ENCODE data around the gene XRCC1. TPM values are rescaled to one million over a fixed set of nuclear protein-coding genes. Genes with fewer than 3 reads are reported as not detected.

Gene XRCC1
- total RNA-seq, 1 donor from 2014 or later = 10.5 TPM

GRCh38 chr19:43495082-43495481 lies 80.2 kb downstream of the XRCC1 start:
- H3K36me3 ChIP-seq (ENCODE audit: control insufficient read depth, insufficient read depth, low read length) = peaks cover 26% of the 10 kb centered on the region
- H3K4me3 ChIP-seq (ENCODE audit: low read depth, low read length) = no peak overlapping the region
- FAIRE-seq (no peak), DNase-seq (ENCODE audit: low read depth) (no peak)
- no peak for TF ChIP-seq CTCF (IDR thresholded peaks at IDR 0.05; ENCODE audit: insufficient read depth, low read length, severe bottlenecking)
- no peaks in the 10 kb centered on the region for H3K27me3 ChIP-seq (ENCODE audit: control insufficient read depth, insufficient read depth, low read length)

Other genes with a start within 250 kb of the XRCC1 start
- gene CD177, start 221.8 kb downstream of the XRCC1 start, total RNA-seq = 0.26 and 6.3 TPM in 2 replicates
- gene TEX101, start 160.6 kb downstream of the XRCC1 start, total RNA-seq = 0.26 TPM in 1 of 2 replicates, not detected in the other
- 6.6 and 87.9 TPM in 2 replicates for gene LYPD3, start 109.9 kb downstream of the XRCC1 start, total RNA-seq
- gene PHLDB3, start 70.8 kb downstream of the XRCC1 start, total RNA-seq = 7.9 and 32.3 TPM in 2 replicates
- 179 and 183 TPM in 2 replicates for gene ETHE1, start 48.3 kb downstream of the XRCC1 start, total RNA-seq
- gene ZNF575, start 42.3 kb downstream of the XRCC1 start, total RNA-seq = not detected in 2 replicates
- gene PINLYP, start 274 bp upstream of the XRCC1 start, total RNA-seq = 0.53 and 0.64 TPM in 2 replicates
- gene IRGQ, start 20.6 kb upstream of the XRCC1 start, total RNA-seq = 15.9 and 19.5 TPM in 2 replicates
- gene ZNF576, start 21.1 kb upstream of the XRCC1 start, total RNA-seq = 9.5 and 10.5 TPM in 2 replicates
- gene SRRM5, start 36.6 kb upstream of the XRCC1 start, total RNA-seq = not detected in 2 replicates
- 14.5 and 19.3 TPM in 2 replicates for gene ZNF428, start 44.1 kb upstream of the XRCC1 start, total RNA-seq
- 13.4 and 19.1 TPM in 2 replicates for gene CADM4, start 64.3 kb upstream of the XRCC1 start, total RNA-seq
- 16.6 and 27.1 TPM in 2 replicates for gene PLAUR, start 94.6 kb upstream of the XRCC1 start, total RNA-seq
- gene IRGC, start 140.5 kb upstream of the XRCC1 start, total RNA-seq = not detected in 2 replicates
- 4.0 and 4.7 TPM in 2 replicates for gene SMG9, start 179.4 kb upstream of the XRCC1 start, total RNA-seq
- 0.26 and 9.7 TPM in 2 replicates for gene KCNN4, start 205.4 kb upstream of the XRCC1 start, total RNA-seq
- gene LYPD5, start 226.9 kb upstream of the XRCC1 start, total RNA-seq = 0.38 and 0.53 TPM in 2 replicates

Measured in bronchial epithelial cell (primary cell).